NT2/D1 (cell line): ENCODE results near the gene INTS4.
"Not testable (repeated sequence)": the region's sequence is repeated elsewhere in the genome, so short reads cannot be mapped to it uniquely, and the experiment has no call there.

Experiments used
- SUZ12 ChIP-seq: IDR thresholded peaks from 2 replicates; pipeline ENCODE4 v1.6.1; 2011; ENCODE audit not compliant: insufficient read length, insufficient read depth; ENCODE audit errors: extremely low read depth
- ZNF274 ChIP-seq: IDR thresholded peaks from 2 replicates; pipeline ENCODE4 v1.6.1; 2011; ENCODE audit warnings: mild to moderate bottlenecking, low read depth, low read length

DNA sequence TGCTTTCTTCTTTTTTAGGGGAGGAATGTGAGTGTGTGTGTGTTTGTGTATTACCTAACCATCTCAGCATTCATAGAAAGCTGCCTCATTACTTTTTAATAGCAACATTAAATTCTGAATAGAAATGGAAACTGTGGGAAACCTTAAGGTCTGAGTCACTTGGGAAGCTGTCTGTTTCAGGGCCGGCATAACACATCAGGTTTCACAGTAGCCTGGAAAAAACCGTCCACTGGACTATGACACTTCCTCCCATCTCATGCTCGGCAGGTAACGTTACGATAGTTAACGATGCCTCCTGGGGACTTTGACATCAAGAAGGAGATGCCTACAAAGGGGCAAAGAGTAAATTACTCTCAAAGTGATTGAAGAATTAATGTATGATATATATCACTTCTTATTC, 83.6 kb downstream of the INTS4 start:
- TF ChIP-seq SUZ12, ZNF274: not testable (repeated sequence)
